ENCODE data around the gene CARMIL1. TPM values are rescaled to one million over a fixed set of nuclear protein-coding genes. Genes with fewer than 3 reads are reported as not detected.

CARMIL1 gene
- total RNA-seq, 3 donors from 2014 or later = 23.6 to 53.0 (median 33.5) TPM

DNA sequence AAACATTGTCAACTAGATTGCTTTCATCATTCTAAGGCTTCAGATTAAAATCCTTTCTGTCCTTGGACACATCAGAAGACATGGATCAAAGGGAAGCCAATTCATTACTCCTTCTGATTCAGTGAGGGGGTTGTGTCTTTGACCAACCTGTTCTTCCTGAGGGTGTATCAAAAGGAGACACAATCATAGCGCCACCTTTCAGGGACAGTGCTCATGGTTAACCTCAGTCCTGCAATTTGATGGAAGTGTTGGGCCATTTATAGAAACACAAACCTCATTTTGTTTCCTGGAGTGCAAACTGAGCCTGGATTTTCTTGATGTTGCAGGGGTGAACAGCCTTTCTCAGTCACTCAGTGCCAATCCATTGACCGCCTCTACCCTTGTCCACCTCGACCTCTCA is 209.0 kb downstream of the CARMIL1 start:
- Histone ChIP-seq H3K4me1 (no peaks in the 10 kb centered on the region), H3K4me3 (no peak overlapping the region), H3K9me3 (no peaks in the 10 kb centered on the region), H3K27ac (no peak overlapping the region), H3K36me3 (no peaks in the 10 kb centered on the region), H3K27me3 (no peaks in the 10 kb centered on the region)
- intact Hi-C loops (cut with DNase I; ENCODE audit: low total_unique reads) = no loop called here
- DNase-seq (ENCODE audit: low spot score in 2 of 2) = no peak
- no peak for TF ChIP-seq POLR2AphosphoS5 (IDR thresholded peaks at IDR 0.05)
- no peak for TF ChIP-seq POLR2A (IDR thresholded peaks at IDR 0.05)
- TF ChIP-seq, protein P1, sequence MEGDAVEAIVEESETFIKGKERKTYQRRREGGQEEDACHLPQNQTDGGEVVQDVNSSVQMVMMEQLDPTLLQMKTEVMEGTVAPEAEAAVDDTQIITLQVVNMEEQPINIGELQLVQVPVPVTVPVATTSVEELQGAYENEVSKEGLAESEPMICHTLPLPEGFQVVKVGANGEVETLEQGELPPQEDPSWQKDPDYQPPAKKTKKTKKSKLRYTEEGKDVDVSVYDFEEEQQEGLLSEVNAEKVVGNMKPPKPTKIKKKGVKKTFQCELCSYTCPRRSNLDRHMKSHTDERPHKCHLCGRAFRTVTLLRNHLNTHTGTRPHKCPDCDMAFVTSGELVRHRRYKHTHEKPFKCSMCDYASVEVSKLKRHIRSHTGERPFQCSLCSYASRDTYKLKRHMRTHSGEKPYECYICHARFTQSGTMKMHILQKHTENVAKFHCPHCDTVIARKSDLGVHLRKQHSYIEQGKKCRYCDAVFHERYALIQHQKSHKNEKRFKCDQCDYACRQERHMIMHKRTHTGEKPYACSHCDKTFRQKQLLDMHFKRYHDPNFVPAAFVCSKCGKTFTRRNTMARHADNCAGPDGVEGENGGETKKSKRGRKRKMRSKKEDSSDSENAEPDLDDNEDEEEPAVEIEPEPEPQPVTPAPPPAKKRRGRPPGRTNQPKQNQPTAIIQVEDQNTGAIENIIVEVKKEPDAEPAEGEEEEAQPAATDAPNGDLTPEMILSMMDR (IDR thresholded peaks at IDR 0.05) = no peak

DNA sequence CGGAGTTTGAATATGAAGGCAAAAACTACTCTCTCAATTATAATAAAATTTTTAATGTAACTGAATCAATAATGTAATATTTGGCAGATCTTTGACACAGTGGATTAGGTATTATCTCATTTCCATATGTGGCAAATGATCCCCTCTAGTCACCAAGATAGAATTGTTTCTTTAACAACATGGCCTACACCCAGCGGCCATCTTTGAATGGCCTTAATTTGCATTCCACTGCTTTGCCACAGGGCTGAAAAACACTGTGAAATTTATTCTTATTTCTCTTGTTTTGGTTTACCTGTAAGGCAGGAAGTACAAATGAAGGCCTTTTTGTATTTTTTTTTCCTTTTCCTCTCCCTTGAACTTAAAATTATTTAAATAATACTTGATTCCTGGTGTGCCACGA is 210.2 kb downstream of the CARMIL1 start:
- Histone ChIP-seq H3K4me1 (no peaks in the 10 kb centered on the region), H3K4me3 (no peak overlapping the region), H3K27ac (peak overlapping the region in 1 of 2 donors; percentile 59), H3K9me3 (no peaks in the 10 kb centered on the region), H3K27me3 (no peaks in the 10 kb centered on the region), H3K36me3 (no peaks in the 10 kb centered on the region)
- TF ChIP-seq, protein P1 (IDR thresholded peaks at IDR 0.05) = no peak
- TF ChIP-seq POLR2A (IDR thresholded peaks at IDR 0.05) = no peak
- TF ChIP-seq POLR2AphosphoS5 (IDR thresholded peaks at IDR 0.05) = no peak
- intact Hi-C loops (cut with DNase I; ENCODE audit: low total_unique reads) = no loop called here
- DNase-seq (ENCODE audit: low spot score in 2 of 2) = no peak

DNA sequence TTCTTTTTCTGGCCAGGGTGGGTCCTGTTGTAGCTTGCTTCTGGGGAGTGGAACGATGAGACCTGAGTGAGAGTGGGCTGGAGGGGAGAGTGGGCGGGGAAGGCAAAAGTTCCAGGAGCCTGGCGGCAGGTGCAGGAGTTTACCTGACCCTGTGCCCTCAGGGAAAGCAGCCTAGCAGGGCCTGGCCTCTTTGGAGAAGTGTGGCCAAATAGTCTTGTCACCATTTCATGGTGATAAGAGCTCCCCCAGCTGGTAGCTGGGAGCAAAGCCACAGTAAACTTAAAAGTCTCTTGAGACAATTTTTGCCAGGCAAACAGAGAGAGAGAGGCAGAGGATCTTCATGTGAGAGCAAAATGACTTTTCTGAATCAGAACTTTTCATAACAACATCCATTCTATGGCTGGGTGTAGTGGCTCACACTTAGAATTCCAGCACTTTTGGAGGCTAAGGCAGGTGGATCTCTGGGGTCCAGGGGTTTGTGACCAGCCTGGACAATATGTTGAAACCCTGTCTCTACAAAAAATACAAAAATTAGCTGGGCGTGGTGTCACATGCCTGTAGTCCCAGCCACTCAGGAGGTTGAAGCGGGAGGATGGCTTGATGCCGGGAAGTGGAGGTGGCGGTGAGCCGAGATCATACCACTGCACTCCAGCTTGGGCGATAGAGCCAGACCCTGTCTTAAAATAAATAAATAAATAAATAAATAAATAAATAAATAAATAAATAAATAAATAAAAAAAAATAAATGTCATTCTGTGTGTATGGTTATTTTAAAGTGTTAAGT is 211.0 kb downstream of the CARMIL1 start:
- Histone ChIP-seq H3K4me3 (no peak overlapping the region), H3K36me3 (no peaks in the 10 kb centered on the region), H3K4me1 (no peaks in the 10 kb centered on the region)

DNA sequence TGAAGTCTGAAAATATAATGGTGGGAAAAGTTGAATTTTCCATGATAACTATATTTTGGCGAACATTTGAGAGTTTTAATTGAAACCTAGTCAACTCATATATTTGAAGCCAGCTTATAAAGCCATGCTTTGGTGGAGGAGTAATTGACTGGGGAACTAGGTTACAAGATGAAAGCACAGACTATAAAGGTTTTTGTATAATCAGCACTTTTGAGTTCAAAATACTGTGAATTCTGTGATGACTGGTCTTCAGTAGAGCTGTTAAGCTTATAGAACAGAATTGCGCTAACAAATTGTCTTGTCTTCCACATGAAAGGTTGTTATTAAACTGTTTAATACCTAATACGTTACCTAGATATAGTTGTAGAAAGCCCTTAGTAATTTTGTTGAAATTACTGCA is 213.8 kb downstream of the CARMIL1 start:
- intact Hi-C loops (cut with DNase I; ENCODE audit: low total_unique reads) = no loop called here
- Histone ChIP-seq H3K27ac (no peak overlapping the region), H3K4me1 (no peaks in the 10 kb centered on the region), H3K4me3 (no peak overlapping the region), H3K36me3 (no peaks in the 10 kb centered on the region), H3K27me3 (no peaks in the 10 kb centered on the region), H3K9me3 (no peaks in the 10 kb centered on the region)
- no peak for DNase-seq (ENCODE audit: low spot score in 2 of 2)
- TF ChIP-seq, protein P1 (IDR thresholded peaks at IDR 0.05) = no peak
- TF ChIP-seq POLR2AphosphoS5 (IDR thresholded peaks at IDR 0.05) = no peak
- no peak for TF ChIP-seq POLR2A (IDR thresholded peaks at IDR 0.05)

More for the DNA sequence above, 211.0 kb downstream of the CARMIL1 start:
- no peaks in the 10 kb centered on the region for H3K9me3 ChIP-seq
- H3K27ac ChIP-seq = peak overlapping the region; percentile 43 to 59
- H3K27me3 ChIP-seq = no peaks in the 10 kb centered on the region
- DNase-seq (ENCODE audit: low spot score in 2 of 2) = peak; percentile 61 to 67
- intact Hi-C loops (cut with DNase I; ENCODE audit: low total_unique reads) = no loop called here
- TF ChIP-seq POLR2A (IDR thresholded peaks at IDR 0.05) = no peak
- TF ChIP-seq, protein P1 (IDR thresholded peaks at IDR 0.05) = peak; percentile 58 to 87 (median 81)
- TF ChIP-seq POLR2AphosphoS5 (IDR thresholded peaks at IDR 0.05) = peak in 1 of 3 donors; percentile 64

DNA sequence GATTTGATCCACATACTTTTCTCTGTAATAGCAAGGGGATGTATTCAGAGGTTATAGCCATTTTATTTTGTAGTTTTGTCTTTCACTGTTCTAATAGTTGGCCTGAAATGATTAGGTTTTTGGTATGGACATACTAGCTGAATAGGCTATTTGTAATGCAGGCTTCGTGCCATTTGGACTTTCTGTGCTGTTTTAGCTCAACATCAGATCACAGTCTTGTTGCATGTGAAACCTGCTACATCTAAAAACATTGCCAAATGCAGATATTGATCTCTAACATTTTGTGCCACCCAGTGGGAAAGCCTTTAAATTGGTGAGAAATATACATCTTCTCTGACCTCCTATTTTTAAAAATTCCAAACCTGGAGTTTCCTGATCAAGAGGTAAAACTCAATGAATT is 215.3 kb downstream of the CARMIL1 start:
- Histone ChIP-seq H3K9me3 (no peaks in the 10 kb centered on the region), H3K27me3 (no peaks in the 10 kb centered on the region), H3K4me3 (no peak overlapping the region), H3K27ac (no peak overlapping the region), H3K36me3 (no peaks in the 10 kb centered on the region), H3K4me1 (no peaks in the 10 kb centered on the region)
- intact Hi-C loops (cut with DNase I; ENCODE audit: low total_unique reads) = no loop called here
- no peak for DNase-seq (ENCODE audit: low spot score in 2 of 2)
- TF ChIP-seq POLR2AphosphoS5 (IDR thresholded peaks at IDR 0.05) (no peak), POLR2A (IDR thresholded peaks at IDR 0.05) (no peak)
- TF ChIP-seq, protein P1 (IDR thresholded peaks at IDR 0.05) = no peak

All from breast epithelium (tissue), 4 donors.